ENCODE results near the gene BCAS1.

DNA sequence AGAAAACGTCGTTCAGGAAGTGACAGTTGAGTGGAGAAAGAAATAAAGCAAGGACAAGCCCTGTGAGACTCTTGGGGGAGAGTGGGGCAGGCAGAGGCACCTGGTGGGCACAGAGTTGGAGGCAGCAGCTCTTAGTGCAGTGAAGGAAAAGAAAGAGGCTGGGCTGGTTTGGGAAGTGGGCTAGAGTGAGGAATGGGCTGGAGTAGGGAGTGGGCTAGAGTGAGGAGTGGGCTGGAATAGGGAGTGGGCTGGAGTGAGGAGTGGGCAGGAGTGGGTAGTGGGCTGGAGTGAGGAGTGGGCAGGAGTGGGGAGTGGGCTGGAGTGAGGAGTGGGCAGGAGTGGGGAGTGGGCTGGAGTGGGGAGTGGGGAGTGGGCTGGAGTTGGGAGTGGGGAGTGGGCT lies 43.7 kb upstream of the BCAS1 start:
- TF ChIP-seq, protein P1, sequence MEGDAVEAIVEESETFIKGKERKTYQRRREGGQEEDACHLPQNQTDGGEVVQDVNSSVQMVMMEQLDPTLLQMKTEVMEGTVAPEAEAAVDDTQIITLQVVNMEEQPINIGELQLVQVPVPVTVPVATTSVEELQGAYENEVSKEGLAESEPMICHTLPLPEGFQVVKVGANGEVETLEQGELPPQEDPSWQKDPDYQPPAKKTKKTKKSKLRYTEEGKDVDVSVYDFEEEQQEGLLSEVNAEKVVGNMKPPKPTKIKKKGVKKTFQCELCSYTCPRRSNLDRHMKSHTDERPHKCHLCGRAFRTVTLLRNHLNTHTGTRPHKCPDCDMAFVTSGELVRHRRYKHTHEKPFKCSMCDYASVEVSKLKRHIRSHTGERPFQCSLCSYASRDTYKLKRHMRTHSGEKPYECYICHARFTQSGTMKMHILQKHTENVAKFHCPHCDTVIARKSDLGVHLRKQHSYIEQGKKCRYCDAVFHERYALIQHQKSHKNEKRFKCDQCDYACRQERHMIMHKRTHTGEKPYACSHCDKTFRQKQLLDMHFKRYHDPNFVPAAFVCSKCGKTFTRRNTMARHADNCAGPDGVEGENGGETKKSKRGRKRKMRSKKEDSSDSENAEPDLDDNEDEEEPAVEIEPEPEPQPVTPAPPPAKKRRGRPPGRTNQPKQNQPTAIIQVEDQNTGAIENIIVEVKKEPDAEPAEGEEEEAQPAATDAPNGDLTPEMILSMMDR (IDR thresholded peaks at IDR 0.05) = no peak
- TF ChIP-seq POLR2A (IDR thresholded peaks at IDR 0.05) = no peak

Measured in body of pancreas (tissue), 4 donors.